GM23248 (cell line): ENCODE results near the gene UGT2B15.

ENCODE experiments used
- EZH2 ChIP-seq: fragments of 200-600 bp; sonication (generic); IDR thresholded peaks from 2 replicates; pipeline ENCODE4 v1.6.1; 2018; ENCODE audit warnings: antibody characterized with exemption, mild to moderate bottlenecking; ENCODE audit not compliant: insufficient read depth, poor library complexity, severe bottlenecking
- EZH2phosphoT487 ChIP-seq: fragments of 200-600 bp; sonication (generic); IDR thresholded peaks from 2 replicates; pipeline ENCODE4 v1.6.1; 2018; ENCODE audit warnings: antibody characterized with exemption, moderate library complexity, mild to moderate bottlenecking, low read depth; ENCODE audit not compliant: insufficient read depth

DNA sequence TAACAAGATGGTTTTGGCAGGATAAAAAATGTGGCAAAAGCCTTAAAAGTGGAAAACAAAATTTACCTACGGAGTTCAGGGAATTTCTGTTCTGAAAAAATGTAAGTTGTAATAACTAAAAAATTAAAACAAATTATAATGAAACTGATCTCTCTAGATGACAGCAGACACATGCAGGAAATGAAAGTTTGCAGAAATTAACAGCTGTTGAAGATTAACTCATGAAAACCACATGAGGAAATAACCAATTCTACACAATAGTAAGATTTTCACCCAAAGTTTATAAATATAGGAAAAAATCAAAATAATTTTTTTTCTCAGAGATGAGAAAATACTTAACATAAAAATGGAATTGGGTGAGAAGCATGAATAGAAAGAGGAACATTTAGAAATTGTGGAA, 47.5 kb upstream of the UGT2B15 start:
- TF ChIP-seq EZH2phosphoT487 (no peak), EZH2 (no peak)
